ENCODE data around the gene GPD2.

GPD2 gene

GRCh38 chr2:156532989-156533388 lies 96.8 kb downstream of the GPD2 start:
- DNase-seq = no peak

- no peak for DNase-seq
These were observed 100.4 kb downstream of the GPD2 start for GRCh38 chr2:156536534-156536933.

DNA sequence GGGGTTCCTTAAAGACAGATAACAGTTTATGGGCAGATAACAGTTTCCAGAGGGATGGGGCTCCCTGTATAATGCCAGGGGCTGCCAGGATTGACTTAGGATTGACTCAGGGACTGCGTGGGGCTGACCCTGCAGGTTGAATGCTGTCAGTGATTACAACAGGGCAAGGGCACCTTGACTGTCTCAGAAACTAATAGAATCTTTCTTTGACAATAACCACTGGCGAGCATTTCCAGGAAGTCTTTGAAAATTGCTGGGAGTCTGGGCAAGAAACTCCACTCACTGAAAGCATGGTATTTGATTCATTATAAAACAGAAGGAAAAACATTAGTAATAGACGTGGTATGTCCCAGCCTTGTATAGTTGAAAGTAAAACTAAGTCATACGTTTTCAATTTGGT lies 101.0 kb downstream of the GPD2 start:
- no peak for DNase-seq

- no peak for DNase-seq
These were observed 101.9 kb downstream of the GPD2 start for GRCh38 chr2:156538083-156538504.

DNA sequence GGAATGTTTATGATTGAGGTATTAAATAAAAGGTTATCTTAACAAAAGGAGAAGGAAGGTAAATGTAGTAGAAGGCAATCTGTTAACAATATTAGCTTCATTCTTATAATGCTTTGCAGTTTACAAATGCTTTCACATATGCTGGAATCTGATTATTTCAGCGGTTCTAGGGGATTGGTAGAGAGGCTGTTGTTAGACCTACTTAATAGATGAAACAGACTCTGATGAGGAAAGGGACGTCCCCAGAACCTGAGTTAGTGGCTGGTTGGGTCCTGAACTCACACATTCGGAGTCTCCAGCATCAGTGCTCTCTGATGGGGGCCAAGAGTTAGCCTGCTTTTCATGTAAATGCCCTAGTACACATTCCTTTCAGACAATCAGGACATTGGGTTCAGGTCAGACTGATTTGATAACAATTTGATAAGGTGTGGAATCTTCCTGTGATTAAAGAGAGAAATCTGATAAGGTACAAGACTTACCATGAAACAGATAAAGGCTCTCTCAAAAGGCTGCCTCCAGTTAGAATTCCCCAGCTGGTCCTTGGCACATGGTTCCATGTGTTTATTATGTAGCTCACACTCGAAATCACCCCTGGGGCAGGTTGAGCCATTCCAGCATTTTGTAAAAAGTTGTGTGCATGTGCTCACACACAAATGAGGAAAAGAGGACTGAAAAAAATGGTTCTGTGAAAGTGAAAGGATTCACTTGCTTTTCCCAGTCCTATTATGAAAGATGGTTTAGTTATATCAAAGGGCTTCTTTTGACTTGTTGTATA lies 103.1 kb downstream of the GPD2 start:
- no peak for DNase-seq

GRCh38 chr2:156540706-156541105 lies 104.5 kb downstream of the GPD2 start:
- DNase-seq = no peak

- no peak for DNase-seq
These were observed 105.0 kb downstream of the GPD2 start for GRCh38 chr2:156541229-156541628.

DNA sequence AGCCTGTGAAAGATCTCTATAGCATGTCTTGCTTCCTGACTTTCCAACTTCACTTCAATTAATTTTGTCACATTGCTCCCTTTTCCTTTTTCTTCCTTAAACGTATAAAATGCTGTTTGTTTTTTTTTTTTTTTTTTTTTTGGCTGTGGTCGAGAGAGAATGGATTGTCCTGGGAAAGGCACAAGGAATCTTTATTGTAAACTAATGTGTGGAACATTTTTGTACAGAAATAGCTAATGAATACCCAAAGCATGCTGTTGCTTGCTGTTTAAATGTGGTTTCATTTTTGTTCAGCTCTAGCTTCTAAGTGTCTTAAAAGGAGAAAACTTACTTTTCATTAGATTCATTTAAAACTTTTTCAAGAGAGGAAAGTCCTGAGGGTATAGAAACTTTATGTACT lies 105.5 kb downstream of the GPD2 start:
- DNase-seq = no peak

GRCh38 chr2:156548413-156548812 lies 112.2 kb downstream of the GPD2 start:
- no peak for DNase-seq

GRCh38 chr2:156553714-156554442 lies 117.7 kb downstream of the GPD2 start:
- no peak for DNase-seq

DNA sequence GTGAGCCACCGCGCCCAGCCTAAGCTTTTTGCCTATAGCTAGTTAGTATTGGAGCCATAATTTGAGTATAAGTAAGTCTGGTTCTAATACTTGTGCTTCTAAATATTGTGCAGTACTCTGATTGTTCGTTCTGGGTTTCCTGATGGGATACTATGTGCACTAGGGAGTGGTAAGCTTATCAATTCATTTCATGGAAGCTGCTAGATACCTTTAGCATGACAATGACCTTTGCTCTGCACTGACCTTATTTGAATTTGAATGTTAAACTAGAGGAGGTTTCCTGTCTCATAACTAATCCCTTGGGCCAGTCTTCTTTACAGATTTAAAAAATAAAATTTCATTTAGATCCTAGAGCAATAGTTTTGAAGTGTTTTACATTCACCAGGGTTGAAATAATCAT lies 125.1 kb downstream of the GPD2 start:
- no peak for DNase-seq

DNA sequence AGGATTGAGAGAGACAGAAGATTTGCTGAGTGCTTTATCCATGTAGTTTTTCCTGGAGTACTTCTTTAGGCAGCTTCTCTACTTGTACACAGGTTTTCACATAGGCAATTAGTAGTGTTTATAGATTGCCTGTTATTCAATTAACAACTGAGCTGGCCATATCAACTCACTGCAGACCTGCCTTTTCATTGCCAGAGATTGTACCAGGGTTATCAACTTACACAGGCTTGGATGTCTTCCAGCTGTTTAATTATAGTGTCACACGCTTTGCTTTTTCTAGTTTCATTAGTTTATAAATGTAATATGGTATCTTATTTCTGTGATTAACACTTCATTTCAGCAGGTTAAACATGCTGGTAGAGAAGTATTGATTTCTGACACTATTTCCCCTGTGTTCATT lies 125.9 kb downstream of the GPD2 start:
- DNase-seq = no peak

GRCh38 chr2:156563994-156564753 lies 128.0 kb downstream of the GPD2 start:
- no peak for DNase-seq

- DNase-seq = no peak
These were observed 129.0 kb downstream of the GPD2 start for GRCh38 chr2:156565066-156565710.

- no peak for DNase-seq
These were observed 137.5 kb downstream of the GPD2 start for GRCh38 chr2:156573710-156574109.

- no peak for DNase-seq
These were observed 137.9 kb downstream of the GPD2 start for GRCh38 chr2:156574112-156574511.

DNA sequence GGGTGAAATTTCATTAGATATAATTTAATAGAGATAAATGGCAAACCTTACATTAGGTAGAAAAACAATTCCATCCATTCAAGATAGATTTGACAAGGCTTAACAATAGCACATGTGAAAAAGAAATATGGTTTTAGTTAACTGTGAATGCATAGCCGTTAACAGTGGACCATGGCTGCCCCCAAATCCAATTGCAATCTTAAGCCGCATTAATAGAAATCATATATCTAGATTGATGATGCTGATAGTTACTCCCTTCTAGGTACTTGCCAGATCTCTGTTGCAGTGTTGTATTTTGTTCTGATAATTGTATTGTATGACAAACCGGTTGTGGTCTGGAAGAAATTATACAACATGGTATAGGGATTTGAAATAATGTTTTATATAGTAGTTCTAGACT lies 139.8 kb downstream of the GPD2 start:
- no peak for DNase-seq

- no peak for DNase-seq
These were observed 144.3 kb downstream of the GPD2 start for GRCh38 chr2:156580501-156580900.

- no peak for DNase-seq
These were observed 145.1 kb downstream of the GPD2 start for GRCh38 chr2:156581280-156581679.

DNA sequence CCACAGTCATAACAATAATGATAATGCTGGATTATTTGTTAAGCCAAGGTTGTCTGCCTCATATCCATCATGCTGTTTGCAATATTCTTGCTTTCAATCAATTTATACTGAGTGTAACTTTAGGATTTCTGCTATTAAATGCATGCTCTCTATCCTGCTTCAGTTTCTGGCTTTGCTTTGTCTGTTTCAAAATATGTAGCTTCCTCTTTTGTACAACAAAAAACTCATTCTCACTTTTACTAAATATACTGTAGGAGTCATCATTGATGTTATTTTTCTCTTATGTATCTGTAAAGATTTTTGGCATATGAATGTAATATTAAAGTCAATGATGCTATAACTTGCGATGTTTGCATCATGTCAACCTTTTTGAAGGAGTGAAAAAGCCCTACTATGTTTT lies 149.3 kb downstream of the GPD2 start:
- DNase-seq = no peak

- DNase-seq = no peak
These were observed 150.4 kb downstream of the GPD2 start for GRCh38 chr2:156586621-156587020.

DNA sequence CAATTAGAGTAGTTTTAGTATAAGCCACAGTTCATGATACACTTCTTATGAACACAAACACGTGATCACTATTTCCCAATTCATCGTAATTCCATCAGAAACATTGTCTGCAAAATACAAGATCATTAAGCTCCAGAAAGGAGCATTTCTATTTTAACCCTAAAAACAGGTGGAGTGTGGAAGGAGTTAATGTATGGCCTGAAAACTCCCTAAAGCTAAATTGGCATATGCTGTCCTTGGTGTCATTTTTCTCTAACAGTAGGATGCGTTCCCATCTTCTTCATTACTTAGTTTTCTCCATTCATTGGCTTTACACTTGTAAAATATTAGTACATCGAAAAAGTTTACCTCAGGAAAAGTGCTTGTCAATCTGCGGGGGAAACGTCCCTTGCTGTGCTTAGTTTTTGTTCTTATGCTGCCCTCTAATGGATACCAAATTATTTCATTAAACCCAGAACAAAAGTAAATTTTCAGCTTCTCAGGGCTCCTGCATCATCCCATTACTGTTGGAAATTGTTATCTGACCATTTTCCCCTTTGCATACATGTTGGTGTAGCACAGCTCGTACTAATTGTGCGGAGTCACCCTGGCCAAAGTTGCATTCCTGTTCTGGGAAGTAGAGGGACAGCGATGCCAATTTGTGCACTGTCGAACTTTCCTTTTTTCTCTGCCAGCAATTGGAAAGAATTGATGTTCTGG lies 153.4 kb downstream of the GPD2 start:
- peak in 1 of 2 donors; percentile 6 for DNase-seq
